GM21619 (cell line): ENCODE measurements around the gene HDAC4.
A peak's percentile ranks its signal among the peaks of the same experiment; 100 is the strongest.
"Not testable (repeated sequence)": the region's sequence is repeated elsewhere in the genome, so short reads cannot be mapped to it uniquely, and the experiment has no call there.

Experiments used
- ATAC-seq: cut with Tn5 transposase; IDR thresholded peaks from one replicate; pipeline ENCODE4 v1.9.1; 2021; ENCODE audit not compliant: unreplicated experiment

HDAC4 gene

DNA sequence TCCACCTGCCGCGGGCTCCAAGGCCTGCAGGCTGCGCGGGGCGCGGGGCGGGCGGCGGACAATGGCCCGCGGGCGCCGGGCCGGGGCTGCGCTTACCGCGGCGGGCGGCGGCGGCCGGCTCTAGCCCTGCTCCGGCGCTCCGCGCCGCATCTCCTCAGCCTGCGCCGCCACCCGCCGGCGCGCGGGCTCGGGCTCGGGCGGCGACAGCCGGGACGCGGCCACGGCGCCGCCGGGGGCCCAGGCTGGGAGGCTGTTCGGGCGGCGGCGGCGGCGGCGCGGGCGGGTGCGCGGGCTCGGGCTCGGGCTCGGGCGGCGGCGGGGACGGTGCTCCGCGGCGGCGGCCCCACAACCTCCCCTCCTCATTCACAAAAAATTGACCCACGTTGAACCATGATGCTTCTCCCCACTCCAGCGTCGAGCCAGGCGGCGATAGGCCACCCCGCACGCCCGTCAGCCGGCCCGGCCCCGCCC, at the start of gene HDAC4:
Gene HDAC4, minus strand, starts transcription at position 425 of the 471 bp plus-strand sequence. CDS start 48,321 bp downstream, outside the sequence.
- ATAC-seq: peak; percentile 4

DNA sequence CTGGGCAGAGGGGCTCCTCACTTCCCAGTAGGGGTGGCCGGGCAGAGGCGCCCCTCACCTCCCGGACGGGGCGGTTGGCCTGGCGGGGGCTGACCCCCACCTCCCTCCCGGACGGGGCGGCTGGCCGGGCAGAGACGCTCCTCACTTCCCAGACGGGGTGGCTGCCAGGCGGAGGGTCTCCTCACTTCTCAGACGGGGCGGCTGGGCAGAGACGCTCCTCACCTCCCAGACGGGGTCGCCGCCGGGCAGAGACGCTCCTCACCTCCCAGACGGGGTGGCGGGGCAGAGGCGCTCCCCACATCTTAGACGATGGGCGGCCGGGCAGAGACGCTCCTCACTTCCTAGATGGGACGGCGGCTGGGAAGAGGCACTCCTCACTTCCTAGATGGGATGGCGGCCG, 48.6 kb upstream of the HDAC4 start:
- ATAC-seq: not testable (repeated sequence)

DNA sequence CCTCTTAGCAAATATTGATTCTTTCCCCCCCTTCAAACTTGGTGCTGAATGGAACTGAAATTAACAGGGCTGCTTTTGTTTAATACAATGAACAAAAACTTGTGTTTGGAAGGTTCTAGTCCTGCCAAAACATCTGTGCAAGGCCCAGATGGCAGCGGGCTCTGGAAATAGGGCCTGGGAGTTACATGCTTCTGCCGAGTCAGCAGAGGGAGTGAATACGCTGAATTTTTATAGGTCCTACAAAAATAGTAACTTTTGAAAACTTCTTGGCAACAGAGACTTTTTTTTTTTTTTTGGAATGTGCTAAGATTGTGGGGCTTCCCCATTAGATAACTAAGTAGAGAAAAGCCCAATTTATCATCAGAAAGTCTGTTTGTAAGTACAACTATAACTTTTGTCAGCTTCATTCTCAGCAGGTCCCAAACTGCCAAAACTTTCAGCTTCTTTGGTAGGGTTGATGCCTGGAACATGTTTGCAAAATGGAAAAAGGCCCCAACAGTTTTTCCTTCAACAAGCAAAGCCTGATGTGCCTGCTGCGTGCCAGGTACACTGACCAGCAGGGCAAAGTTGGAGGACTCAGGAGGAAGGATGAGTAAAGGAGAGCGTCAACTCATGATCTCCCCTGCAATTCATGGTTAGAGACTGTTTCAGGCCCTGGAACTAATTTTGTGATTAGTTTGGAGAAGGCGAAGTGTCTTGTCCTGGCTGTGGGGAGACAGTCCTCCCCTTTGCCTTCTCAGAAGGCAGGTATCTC, 45.1 kb upstream of the HDAC4 start:
- no peak for ATAC-seq

DNA sequence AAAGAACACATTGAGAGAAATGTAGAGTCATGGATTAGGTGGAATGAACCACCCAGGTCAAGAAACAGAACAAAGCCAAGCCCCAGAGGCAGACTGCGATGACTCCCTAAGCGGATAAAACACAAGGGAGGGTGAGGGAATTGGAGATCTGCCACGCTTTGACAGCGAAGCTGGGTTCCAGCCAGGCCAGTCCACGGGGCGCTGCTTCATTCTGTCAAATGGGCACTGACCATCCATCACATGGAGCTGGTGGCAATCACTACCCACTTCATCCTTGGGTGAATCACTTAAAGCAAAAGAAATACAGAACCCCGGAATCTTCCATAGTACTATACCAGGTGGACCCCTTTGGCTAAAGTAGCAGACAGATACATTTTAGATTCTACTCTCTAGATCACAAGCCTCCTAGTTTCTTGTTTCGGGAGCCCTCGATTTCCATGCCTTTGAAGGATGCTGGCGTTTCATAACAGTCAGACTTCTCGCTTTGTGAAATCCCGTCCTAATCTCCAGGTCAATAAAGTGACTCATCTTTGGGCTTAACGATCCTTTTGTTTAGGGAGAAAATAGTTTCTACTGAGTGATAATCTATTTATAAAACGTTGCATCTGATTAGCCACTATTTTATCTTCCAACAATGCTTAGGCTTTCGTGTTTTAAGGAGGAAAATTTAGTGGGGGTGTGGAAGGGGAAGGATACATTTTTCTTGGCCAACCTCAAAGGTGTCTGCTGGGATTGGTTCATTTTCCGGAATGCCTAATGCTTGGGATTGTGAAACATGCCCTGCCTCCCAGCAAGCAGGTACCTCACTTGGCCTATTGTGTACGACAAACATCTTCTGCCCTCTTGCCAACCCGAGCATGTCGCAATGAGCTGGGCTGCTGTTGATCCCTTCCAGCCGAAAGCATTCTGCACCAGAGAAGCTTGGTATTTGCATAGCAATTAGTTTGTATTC, 44.1 kb upstream of the HDAC4 start:
- ATAC-seq: no peak

DNA sequence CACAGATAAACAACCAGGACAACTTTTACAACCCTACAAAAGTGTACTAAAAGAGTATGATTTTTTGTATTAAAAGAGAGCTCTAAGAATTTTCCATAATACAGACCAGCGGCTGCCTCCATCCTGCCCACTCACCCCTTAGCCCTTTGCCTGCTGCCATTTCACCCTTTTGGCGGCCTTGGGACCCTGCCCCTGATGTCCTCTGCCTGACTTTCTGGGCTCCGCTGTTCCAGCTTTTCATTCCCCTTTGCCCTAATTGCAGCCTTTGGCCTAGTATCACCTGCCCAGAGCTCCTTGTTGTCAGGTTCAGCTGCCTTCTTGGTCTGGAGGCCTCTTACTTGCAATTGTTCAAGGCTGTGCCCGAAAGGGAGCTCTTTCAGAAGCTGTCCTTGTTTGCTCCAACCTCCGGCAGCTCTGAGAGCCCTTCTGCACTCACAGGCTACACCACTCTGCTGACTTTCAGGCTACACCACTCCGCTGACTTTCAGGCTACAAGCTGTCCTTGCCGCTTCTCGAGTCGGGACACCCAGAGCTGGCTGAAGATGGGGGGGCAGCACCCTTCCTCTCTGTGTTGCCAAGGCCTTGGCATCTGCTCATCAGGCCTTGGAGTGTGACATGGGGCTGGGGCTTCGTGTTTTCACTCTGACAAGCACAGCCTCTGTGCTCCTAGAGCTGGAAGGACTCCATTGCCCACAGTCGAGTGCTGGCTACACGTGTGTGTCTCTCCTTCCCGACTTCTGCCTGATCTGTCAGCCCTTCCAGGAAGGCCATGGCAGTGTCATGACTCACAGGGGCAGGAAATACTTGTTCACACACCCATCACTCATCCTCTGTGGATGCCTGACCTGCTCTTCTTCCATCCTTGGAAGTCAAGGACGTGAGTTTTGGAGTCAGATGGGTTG, 43.1 kb upstream of the HDAC4 start:
- ATAC-seq: no peak

DNA sequence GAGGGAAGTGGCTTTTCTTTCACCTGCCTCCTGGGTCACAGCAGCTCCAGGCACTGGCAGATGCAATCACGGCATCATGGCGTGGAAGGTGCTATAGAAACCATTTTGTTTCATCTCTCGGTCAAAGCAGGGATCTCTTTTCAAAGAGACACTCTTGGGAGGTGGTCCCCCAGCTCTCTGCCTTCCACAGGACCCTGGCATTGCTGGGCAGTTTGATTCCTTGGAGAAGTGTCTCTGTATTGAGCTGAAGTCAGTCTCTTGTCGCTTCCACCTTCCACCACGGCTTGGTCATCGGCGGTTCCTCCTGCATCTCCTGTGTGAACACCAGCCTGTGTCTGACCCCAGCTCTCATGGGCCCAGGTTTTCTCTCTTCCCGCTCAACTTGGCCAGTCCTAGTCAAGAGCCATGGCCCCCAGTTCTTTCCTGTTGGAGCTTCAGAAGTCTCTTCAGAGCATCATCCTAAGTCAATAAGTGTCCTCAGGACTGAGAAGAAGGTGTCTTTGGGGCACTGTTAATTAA, 42.3 kb upstream of the HDAC4 start:
- ATAC-seq: no peak

DNA sequence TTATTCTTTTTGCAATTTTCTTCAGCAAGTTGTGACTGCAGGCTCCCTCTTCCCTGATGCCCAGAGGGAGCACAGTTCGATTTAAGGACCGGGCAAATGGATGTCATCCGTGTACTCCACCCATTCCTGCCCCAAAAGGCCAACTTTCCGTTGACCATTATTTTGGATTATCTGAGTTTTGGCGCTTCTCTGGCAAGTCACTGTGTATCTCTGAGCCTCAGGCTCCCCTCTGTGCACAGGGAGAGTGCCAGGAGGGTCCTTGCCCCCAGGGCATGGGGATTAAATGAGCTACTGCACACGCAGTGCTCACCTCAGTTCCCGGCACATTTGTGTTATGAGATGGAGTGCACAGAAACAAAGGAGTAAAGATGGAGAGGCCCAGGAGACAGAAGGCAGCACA, 41.4 kb upstream of the HDAC4 start:
- no peak for ATAC-seq

DNA sequence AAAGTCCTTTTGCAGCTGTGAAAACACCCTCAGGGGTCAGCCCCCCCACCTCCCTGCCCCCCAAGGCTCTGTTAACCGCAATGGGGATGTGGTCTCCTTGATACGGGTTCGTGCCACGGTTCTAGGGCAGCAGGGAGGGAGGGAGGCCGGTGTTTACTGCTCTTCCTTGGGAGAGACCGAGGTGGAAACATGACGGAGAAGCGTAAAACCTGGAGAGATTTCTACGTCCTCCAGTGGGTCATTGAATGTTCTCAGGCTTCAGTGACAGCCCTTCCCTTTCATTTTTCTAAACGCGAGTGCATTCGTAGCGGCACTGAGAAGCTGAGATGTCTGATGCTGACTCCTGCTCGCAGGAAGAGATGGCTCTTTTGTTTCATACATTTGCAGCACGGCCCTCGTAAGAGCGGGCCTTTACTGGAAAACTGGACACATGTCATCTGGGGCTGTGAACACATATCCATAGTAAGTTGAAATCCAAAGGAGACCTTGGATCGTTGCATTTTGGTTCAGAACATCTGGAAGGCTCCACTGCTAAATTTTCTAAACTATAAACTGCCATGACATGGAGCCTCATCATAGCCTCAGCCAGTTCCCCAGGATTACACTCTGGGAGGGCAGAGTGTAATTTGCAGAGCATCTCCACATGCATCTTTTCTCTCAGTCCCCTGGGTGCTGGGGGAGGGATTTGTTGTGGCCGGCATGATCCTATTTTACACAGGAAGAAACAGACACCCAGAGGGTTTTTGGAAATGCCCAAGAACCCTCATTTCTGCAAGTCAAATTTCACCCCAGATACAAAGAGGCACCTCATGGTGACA, 40.6 kb upstream of the HDAC4 start:
- no peak for ATAC-seq

DNA sequence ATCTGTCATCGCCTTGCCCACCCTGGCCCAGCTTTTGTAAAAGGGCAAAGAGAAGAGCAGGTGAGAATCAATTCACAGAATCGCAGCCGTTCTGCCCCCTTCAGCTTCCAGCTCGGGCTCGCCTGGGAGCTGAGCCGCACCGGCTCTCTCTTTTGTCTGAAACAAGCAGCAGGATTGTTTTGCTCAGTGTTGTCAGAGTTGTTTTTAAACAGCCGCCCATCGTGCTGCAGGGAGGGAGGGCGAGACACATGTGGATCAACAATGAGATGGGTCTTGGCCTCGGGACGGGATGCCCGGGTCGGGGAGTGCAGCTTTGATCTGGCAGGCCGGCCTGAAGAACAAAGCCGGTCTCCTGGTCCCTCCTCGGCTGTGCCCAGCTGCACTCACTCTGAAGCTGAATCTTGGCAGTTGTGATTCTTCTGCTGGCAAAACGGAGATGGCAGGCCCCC, 39.7 kb upstream of the HDAC4 start:
- no peak for ATAC-seq

DNA sequence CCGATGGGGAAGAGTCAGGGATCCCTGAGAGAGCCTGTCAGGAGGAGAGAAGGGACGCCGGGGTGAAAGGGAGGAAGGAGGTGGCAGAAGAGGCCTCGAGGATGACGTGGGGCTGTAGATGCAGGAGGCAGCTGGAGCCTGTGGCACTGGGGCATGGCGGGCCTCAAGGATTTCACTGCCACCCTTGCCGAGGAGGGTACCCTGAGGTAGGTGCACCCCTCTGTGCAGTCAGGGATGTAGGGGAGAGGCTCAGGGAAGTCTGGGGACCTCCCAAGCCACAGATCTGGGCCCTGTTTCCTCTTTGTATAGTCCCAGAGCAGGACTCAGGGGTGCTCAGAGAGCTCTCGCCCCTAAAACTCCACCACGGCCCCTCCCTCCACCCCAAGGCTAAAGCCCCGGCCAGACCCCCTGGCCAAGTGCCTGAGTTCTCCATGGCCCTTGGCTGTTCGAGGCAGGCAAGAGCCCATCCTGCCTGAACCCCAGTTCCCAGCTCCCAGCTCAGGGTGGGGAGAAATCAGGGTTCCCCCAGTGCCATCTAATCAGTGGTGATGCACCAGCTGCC, 39.0 kb upstream of the HDAC4 start:
- no peak for ATAC-seq

DNA sequence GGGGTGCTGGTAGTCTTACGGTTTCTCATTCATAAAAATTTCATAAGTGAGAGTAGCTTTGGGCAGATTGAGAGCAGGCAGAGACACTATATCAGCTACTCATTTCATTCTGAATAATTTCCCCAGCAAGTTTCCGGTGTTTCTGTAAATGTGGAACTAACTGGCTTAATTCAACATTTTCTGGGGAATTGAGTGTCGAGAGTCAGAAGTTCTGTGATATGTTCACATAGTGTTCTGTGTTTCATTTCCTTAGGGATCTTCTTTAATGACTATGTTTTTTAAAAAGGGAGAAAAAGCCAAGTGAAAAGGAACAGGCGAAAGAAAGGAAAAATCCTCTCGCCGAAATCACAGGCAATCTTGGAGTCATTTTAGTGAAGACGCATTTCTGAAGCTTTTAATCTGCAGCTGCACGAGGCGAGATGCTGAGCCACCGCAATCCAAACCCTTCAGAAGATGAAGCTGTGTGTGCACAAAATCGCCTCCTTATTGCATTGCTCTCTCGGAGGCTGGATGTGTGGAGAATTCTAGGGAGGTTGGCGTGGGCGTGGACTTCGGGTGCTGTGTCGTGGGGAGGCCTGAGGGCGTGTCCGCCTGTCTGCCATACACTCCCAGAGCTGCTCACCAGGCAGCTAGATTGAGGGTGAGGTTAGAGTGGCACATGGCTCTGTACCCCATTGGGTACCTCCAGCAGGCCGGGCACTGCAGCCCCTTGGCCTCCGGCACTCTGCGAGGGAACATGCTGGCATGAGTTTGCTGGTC, 38.4 kb upstream of the HDAC4 start:
- no peak for ATAC-seq

DNA sequence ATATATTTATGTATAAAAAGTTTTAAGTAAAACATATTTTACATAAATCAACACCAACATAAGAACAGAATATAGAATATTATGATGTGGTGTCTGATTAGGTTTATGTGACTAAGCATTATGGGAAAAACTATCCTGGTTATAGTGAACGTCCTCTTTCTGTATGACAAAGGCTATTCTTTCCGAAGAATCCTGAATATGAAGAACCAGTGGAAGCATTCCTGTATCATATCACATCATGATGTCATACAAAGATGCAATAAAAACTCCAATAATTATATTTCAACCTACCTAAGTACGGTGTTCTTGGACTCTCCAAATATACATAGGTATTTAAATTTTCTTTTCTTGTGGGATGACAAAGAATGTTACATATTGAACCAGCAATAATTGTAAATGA, 37.5 kb upstream of the HDAC4 start:
- ATAC-seq: no peak

DNA sequence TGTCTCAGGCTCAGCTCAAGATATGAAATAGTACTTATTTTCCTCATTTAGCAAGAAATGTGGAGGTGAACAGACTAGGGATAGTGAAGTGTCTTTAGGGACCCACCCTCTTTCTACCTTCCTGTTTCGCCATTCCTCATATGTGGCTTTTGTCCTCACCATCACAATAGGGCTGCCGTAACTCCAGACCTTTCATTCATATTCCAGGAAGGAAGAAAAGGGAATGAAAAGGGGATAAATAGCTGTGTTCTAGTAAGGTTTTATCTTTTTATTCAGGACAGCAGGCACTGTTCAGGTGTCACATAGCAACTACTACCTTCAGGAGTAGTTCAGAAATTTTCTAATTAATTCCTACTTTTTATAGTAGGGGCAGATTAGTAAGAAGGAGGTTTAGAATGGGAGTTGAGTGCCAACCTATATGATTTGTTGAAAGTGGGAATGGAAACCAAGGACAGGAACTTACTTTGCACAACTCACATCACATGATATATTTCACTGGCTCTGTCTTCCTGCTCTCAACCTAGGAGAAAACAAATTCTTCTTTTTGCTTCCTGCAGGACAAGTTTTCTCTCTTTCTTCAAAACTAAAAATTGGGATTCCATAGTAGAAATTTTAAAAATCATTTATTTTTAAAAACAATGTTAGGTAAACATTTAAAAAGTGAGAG, 36.0 kb upstream of the HDAC4 start:
- ATAC-seq: no peak

DNA sequence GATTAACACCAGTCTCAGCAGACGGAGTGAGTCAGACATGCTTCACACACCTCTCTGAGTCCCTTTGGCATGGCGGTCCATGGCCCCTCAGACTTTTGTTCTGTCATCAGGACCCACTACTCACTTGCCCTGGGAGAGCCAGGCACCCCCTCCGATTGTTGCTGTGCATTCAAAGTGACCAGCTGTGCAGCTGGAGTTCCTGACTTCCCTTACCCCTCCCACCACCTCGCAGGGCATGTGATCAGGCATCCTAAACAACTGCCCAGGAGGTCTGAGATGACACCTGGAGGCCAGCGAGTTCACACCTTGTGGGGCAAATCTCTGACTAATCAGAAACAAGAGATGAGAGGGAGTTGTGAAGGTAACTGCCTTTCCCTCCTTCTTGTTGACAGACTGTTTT, 35.3 kb upstream of the HDAC4 start:
- no peak for ATAC-seq

DNA sequence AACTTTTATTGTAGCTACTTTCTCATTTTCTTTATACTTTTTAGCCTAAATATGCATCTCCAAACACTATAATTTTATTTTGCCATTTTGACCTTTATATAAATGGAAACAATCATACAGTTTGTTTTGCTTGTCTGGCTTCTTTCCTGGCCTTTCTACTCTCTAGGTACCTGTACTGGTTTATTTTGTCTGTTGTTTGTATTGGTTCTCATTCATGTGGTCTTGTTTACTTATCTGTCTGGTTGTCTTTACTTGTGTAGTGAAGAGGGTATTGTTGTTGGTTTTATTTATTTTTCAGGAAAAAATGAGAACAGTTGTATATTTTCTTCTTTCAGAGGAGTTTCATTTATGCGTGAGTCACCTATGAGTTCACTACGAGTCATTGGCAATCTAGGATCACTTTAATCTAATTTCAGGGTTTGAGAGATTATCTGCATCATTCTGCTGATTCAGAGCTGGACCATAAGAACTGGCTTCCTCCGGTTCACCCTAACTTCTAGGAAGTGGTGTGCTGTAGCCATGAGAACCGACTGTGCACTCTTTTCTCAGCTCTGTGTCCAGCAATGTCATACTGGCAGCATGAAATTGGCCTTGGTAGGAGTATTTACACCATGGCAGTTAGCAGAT, 33.1 kb upstream of the HDAC4 start:
- no peak for ATAC-seq

DNA sequence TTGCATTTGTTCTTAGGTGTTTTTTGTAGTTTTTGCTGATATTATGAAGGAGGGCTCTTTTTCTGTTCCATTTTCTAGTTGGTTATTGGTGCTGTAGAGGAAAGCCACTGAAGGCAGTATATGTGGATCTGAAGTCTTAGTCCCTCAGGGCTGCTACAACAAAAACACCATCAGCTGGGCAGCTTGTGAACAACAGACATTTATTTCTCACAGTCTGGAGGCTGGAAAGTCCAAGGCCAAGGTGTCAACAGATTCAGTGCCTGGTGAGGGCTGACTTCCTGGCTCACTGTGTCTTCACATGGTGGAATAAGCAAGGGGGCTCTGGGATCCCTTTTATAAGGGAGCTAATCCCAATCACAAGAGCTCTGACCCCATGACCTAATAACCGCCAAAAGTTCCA, 31.4 kb upstream of the HDAC4 start:
- no peak for ATAC-seq

DNA sequence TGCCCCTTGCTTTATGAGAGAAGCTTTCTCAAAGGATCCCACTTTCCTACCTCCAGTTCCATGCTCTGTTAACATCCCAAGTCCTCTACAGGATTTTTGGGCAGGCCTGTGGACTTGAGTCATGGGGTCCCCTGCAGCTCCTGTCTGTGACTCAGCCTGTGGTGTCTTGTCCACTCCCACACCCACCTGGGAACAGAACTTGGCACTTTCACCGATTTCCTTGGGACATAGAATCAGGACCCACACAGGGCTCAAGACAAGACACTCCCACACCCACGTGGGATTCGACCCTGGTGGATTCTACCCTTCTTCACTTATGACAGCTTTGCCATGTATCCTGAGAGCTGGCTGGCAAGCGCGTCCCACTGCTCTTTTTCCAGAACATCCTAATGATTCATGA, 30.7 kb upstream of the HDAC4 start:
- ATAC-seq: no peak
